Hematopoietic multipotent progenitor cell treated with erythropoietin and hydrocortisone succinate and interleukin-3 and kit ligand, for 8 days (in vitro differentiated cells): ENCODE results near the gene PFDN1.
"Not testable (repeated sequence)": the region's sequence is repeated elsewhere in the genome, so short reads cannot be mapped to it uniquely, and the experiment has no call there.

Source experiments
- DNase-seq: peaks from one replicate; pipeline ENCODE4 v3.0.0-alpha.2; 2015

The PFDN1 gene

GRCh38 chr5:140302786-140303639 lies at the start of gene PFDN1:
Gene PFDN1 (minus strand): TSS chr5:140303101. CDS start chr5:140303073, 28 bp downstream.
- DNase-seq = peak; percentile 99

- DNase-seq = peak; percentile 85
These were observed 48.9 kb upstream of the PFDN1 start for GRCh38 chr5:140351609-140352334.

- no peak for DNase-seq
These were observed 46.3 kb upstream of the PFDN1 start for GRCh38 chr5:140349244-140349643.

GRCh38 chr5:140348104-140348503 lies 45.2 kb upstream of the PFDN1 start:
- DNase-seq = no peak

- no peak for DNase-seq
These were observed 44.5 kb upstream of the PFDN1 start for GRCh38 chr5:140347360-140347759.

GRCh38 chr5:140346348-140347221 lies 43.7 kb upstream of the PFDN1 start, which contains the start of gene HBEGF:
Gene HBEGF (minus strand): TSS chr5:140346603. CDS start chr5:140346328, 275 bp downstream.
- DNase-seq = peak; percentile 59

- no peak for DNase-seq
These were observed 43.0 kb upstream of the PFDN1 start for GRCh38 chr5:140345919-140346347.

- DNase-seq = no peak
These were observed 42.0 kb upstream of the PFDN1 start for GRCh38 chr5:140344683-140345423.

GRCh38 chr5:140343849-140344248 lies 40.9 kb upstream of the PFDN1 start:
- DNase-seq = not testable (repeated sequence)

- DNase-seq = no peak
These were observed 40.0 kb upstream of the PFDN1 start for GRCh38 chr5:140342896-140343295.

GRCh38 chr5:140342287-140342686 lies 39.4 kb upstream of the PFDN1 start:
- no peak for DNase-seq

- no peak for DNase-seq
These were observed 38.7 kb upstream of the PFDN1 start for GRCh38 chr5:140341591-140341990.

- DNase-seq = no peak
These were observed 37.8 kb upstream of the PFDN1 start for GRCh38 chr5:140340605-140341121.

- no peak for DNase-seq
These were observed 36.7 kb upstream of the PFDN1 start for GRCh38 chr5:140339636-140340035.

GRCh38 chr5:140338908-140339307 lies 36.0 kb upstream of the PFDN1 start:
- no peak for DNase-seq

- no peak for DNase-seq
These were observed 35.4 kb upstream of the PFDN1 start for GRCh38 chr5:140338336-140338735.

GRCh38 chr5:140337880-140338279 lies 35.0 kb upstream of the PFDN1 start:
- no peak for DNase-seq

- no peak for DNase-seq
These were observed 33.5 kb upstream of the PFDN1 start for GRCh38 chr5:140336388-140336787.

- DNase-seq = no peak
These were observed 28.7 kb upstream of the PFDN1 start for GRCh38 chr5:140331638-140332037.

- no peak for DNase-seq
These were observed 27.0 kb upstream of the PFDN1 start for GRCh38 chr5:140329739-140330481.
